ENCODE measurements around the gene PRKD1. TPM values are rescaled to one million over a fixed set of nuclear protein-coding genes. Genes with fewer than 3 reads are reported as not detected.
A peak's percentile ranks its signal among the peaks of the same experiment; 100 is the strongest.

The PRKD1 gene
- polyA plus RNA-seq, 1 of the 3 experiments (the other 2 are of a cell fraction): 0.07 TPM

GRCh38 chr14:29930283-29930682 lies 2.6 kb upstream of the PRKD1 start:
- H3K9me3 ChIP-seq: no peaks in the 10 kb centered on the region
- H2AFZ ChIP-seq (ENCODE audit: low read depth): no peak overlapping the region
- H3K27ac ChIP-seq (ENCODE audit: low read depth in 2 of 2, low read length in 1 of 2): no peak overlapping the region
- DNase-seq: no peak
- whole genome bisulfite sequencing (ENCODE audit: low lambda C conversion rate): 6% methylated on average over 2 of the region's 2 CpGs
- ChIA-PET POLR2A (no interaction called here), CTCF (no interaction called here)
- H3K4me1 ChIP-seq (ENCODE audit: control insufficient read depth in 1 of 2, insufficient read depth in 2 of 2, low read depth in 1 of 2, low read length in 1 of 2): peaks cover 0 to 4% of the 10 kb centered on the region in 2 experiments; a peak in 1 of 4 replicates
- no peak overlapping the region for H3K9ac ChIP-seq
- H3K9me2 ChIP-seq: no peaks in the 10 kb centered on the region
- H3K4me2 ChIP-seq: no peak overlapping the region
- TF ChIP-seq SMC3 (IDR thresholded peaks at IDR 0.05; ENCODE audit: low read depth, low read length) (no peak), EP300 (IDR thresholded peaks at IDR 0.05; ENCODE audit: borderline replicate concordance in 1 of 2, low read depth in 1 of 2, low read length in 1 of 2) (no peak), POLR2AphosphoS5 (IDR thresholded peaks at IDR 0.05; ENCODE audit: low read depth, low read length) (no peak), RAD21 (IDR thresholded peaks at IDR 0.05; ENCODE audit: low read length) (no peak), TEAD4 (IDR thresholded peaks at IDR 0.05; ENCODE audit: borderline replicate concordance, insufficient read depth) (no peak), SIN3A (IDR thresholded peaks at IDR 0.05; ENCODE audit: borderline replicate concordance, low read depth, low read length) (no peak), RXRA (IDR thresholded peaks at IDR 0.05; ENCODE audit: borderline replicate concordance, low read depth) (no peak), NFIC (IDR thresholded peaks at IDR 0.05; ENCODE audit: borderline replicate concordance) (no peak), FOXM1 (IDR thresholded peaks at IDR 0.05; ENCODE audit: low read depth) (no peak)
- peaks cover 9% of the 10 kb centered on the region for H3F3A ChIP-seq (replicated peaks; ENCODE audit: insufficient read depth)
- H3K36me3 ChIP-seq (replicated peaks in 1 of 2; ENCODE audit: control insufficient read depth in 1 of 2, insufficient read depth in 2 of 2, low read length in 1 of 2): no peaks in the 10 kb centered on the region
- no peaks in the 10 kb centered on the region for H4K20me1 ChIP-seq (ENCODE audit: insufficient read depth)
- H3K79me2 ChIP-seq (ENCODE audit: insufficient read depth): no peaks in the 10 kb centered on the region
- peaks cover 28% of the 10 kb centered on the region; the same call in 1 of the 2 replicates for H3K27me3 ChIP-seq (ENCODE audit: insufficient read depth)
- H3K4me3 ChIP-seq (ENCODE audit: low read depth in 2 of 2, low read length in 1 of 2): no peak overlapping the region

- ChIA-PET CTCF (no interaction called here), POLR2A (no interaction called here)
- 24% methylated on average over 8 of the region's 23 CpGs for WGBS (ENCODE audit: low lambda C conversion rate)
- H3K9me2 ChIP-seq: no peaks in the 10 kb centered on the region
- H3K4me3 ChIP-seq (ENCODE audit: low read depth in 2 of 2, low read length in 1 of 2): peak overlapping the region; percentile 17 to 70; a peak in 2 of 4 replicates
- H4K20me1 ChIP-seq (ENCODE audit: insufficient read depth): no peaks in the 10 kb centered on the region
- no peaks in the 10 kb centered on the region for H3K36me3 ChIP-seq (replicated peaks in 1 of 2; ENCODE audit: control insufficient read depth in 1 of 2, insufficient read depth in 2 of 2, low read length in 1 of 2)
- no peaks in the 10 kb centered on the region for H3K9me3 ChIP-seq
- H3K79me2 ChIP-seq (ENCODE audit: insufficient read depth): no peaks in the 10 kb centered on the region
- no peak overlapping the region for H3K27ac ChIP-seq (ENCODE audit: low read depth in 2 of 2, low read length in 1 of 2)
- no peak for DNase-seq
- H2AFZ ChIP-seq (ENCODE audit: low read depth): 0 out of 2 replicates have a peak overlapping the region, but pooled peaks have one; percentile 68
- no peak overlapping the region for H3K9ac ChIP-seq
- peaks cover 0 to 4% of the 10 kb centered on the region in 2 experiments; a peak in 1 of 4 replicates for H3K4me1 ChIP-seq (ENCODE audit: control insufficient read depth in 1 of 2, insufficient read depth in 2 of 2, low read depth in 1 of 2, low read length in 1 of 2)
- TF ChIP-seq FOXM1 (IDR thresholded peaks at IDR 0.05; ENCODE audit: low read depth) (no peak), ZBTB33 (IDR thresholded peaks at IDR 0.05; ENCODE audit: borderline replicate concordance, low read depth) (no peak), SIN3A (IDR thresholded peaks at IDR 0.05; ENCODE audit: borderline replicate concordance, low read depth, low read length) (no peak), MEF2A (IDR thresholded peaks at IDR 0.05; ENCODE audit: borderline replicate concordance, low read depth) (no peak), RAD21 (IDR thresholded peaks at IDR 0.05; ENCODE audit: low read length) (no peak), SMC3 (IDR thresholded peaks at IDR 0.05; ENCODE audit: low read depth, low read length) (no peak), RFX5 (IDR thresholded peaks at IDR 0.05; ENCODE audit: low read length) (no peak)
- H3F3A ChIP-seq (replicated peaks; ENCODE audit: insufficient read depth): peaks cover 14% of the 10 kb centered on the region
- H3K4me2 ChIP-seq: peak overlapping the region; percentile 66; the same call in 1 of the 2 replicates
- H3K27me3 ChIP-seq (ENCODE audit: insufficient read depth): peaks cover 28% of the 10 kb centered on the region; the same call in 1 of the 2 replicates
Observed at GRCh38 chr14:29928117-29928640, 532 bp upstream of the PRKD1 start.

Measured in SK-N-SH (cell line).